Measurements from ENCODE around the gene CLCN7.

CLCN7 gene

DNA sequence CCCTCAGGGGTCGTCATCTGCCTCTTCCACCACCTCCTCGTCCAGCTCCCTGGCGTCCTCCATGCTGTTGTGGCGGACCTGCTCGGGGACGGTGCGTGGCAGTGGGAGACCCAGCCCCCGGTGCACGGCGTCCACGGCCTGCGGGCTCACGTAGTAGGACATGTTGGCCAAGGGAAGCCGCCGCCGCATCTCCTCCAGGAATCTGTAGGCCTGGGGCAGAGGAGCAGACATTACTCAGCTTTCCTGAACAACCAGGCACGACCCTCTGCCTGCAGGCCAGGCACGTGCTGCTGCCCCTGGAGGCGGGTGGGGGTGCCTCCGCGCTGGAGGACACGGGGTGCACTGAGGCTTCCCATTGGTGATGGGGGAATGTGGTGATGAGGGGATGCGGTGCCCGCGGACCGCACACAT, 36.1 kb upstream of the CLCN7 start:
- H3K27ac ChIP-seq (ENCODE audit: low read depth in 2 of 2, low read length in 2 of 2): no peak overlapping the region

DNA sequence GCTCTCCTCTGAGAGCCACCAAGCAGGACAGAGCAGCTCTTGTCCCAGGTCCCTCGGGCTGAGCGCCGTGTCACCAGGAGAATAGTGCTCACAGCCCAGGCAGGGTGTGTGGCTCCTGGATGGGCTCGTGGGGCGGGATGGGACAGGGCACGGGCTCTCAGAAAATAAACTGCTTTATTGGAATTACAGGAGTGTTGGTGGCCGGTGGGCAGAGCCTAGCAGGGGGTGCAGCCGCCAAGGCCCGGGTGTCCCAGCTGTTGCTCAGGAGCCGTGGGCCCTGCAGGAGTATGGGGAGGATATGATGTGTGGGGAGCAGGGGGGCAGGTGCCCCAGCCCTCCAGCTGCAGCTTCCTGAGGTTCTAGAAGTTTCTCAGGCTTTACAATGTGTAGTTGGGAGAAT, 35.4 kb upstream of the CLCN7 start:
- no peaks in the 10 kb centered on the region for H3K4me1 ChIP-seq (ENCODE audit: control insufficient read depth in 2 of 2, insufficient read depth in 2 of 2, low read length in 2 of 2)
- H3K9ac ChIP-seq (ENCODE audit: low read depth in 1 of 2, low read length in 2 of 2): no peak overlapping the region
- H3K4me3 ChIP-seq (ENCODE audit: low read length in 2 of 2): no peak overlapping the region

More for the DNA sequence above, 36.1 kb upstream of the CLCN7 start:
- no peak overlapping the region for H3K9ac ChIP-seq (ENCODE audit: low read depth in 1 of 2, low read length in 2 of 2)
- no peaks in the 10 kb centered on the region for H3K27me3 ChIP-seq (ENCODE audit: control insufficient read depth in 2 of 2, insufficient read depth in 2 of 2, low read length in 2 of 2)
- H3K36me3 ChIP-seq (ENCODE audit: control insufficient read depth in 2 of 2, insufficient read depth in 2 of 2, low read length in 2 of 2): peaks cover 0 to 2% of the 10 kb centered on the region in 2 donors
- no peaks in the 10 kb centered on the region for H3K9me3 ChIP-seq (ENCODE audit: control insufficient read depth in 2 of 2, low read length in 2 of 2)
- no peak overlapping the region for H3K4me3 ChIP-seq (ENCODE audit: low read length in 2 of 2)
- no peaks in the 10 kb centered on the region for H3K4me1 ChIP-seq (ENCODE audit: control insufficient read depth in 2 of 2, insufficient read depth in 2 of 2, low read length in 2 of 2)

DNA sequence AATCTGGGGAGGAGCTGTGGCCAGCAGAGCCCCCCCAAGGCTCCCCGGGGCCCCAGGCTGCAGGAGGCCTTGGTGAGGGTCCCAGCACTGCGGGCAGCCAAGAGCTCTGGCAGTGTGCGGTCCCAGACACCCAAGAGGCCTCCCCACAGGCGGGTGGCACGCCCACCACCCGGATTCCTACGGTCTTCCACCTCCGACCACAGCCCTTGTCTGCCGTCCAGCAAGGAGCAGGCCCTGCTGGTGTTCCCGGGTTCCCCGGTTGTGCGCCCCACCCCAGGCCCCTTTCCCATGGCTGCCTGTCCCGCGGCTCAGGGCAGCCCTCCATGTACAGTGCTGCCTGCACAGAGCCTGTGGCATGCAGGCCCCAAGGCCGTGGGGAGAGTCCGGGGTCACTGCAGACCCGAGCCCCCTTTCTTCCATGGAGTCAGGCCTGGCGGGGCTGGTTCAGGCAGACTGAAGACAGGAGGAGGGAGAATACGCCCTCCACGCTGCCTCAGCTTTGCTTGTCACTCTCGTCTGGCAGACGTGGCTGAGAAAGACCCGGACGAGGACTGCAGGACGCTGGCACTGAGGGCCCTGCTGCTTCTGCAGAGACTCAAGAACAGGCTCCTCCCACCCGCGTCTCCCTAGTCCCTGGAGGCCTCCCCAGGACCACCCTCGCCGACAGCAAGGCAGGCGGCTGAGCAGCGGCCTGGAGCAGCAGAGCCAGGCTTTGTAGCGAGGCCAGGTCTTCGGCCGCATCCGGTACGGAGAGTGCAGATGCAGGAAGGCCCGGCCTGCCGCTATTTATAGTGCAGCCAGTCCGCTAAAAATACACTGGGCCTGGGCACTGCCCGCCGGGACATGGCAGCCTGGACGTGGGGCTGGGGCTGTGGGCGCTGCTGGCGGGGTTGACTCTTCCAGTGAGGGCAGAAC, 34.7 kb upstream of the CLCN7 start:
- Histone ChIP-seq H3K36me3 (ENCODE audit: control insufficient read depth in 2 of 2, insufficient read depth in 2 of 2, low read length in 2 of 2) (peaks cover 2 to 3% of the 10 kb centered on the region in 2 donors), H3K9me3 (ENCODE audit: control insufficient read depth in 2 of 2, low read length in 2 of 2) (no peaks in the 10 kb centered on the region), H3K4me1 (ENCODE audit: control insufficient read depth in 2 of 2, insufficient read depth in 2 of 2, low read length in 2 of 2) (no peaks in the 10 kb centered on the region), H3K4me3 (ENCODE audit: low read length in 2 of 2) (no peak overlapping the region), H3K9ac (ENCODE audit: low read depth in 1 of 2, low read length in 2 of 2) (no peak overlapping the region), H3K27ac (ENCODE audit: low read depth in 2 of 2, low read length in 2 of 2) (no peak overlapping the region), H3K27me3 (ENCODE audit: control insufficient read depth in 2 of 2, insufficient read depth in 2 of 2, low read length in 2 of 2) (no peaks in the 10 kb centered on the region)

More for the DNA sequence above, 35.4 kb upstream of the CLCN7 start:
- Histone ChIP-seq H3K27ac (ENCODE audit: low read depth in 2 of 2, low read length in 2 of 2) (no peak overlapping the region), H3K9me3 (ENCODE audit: control insufficient read depth in 2 of 2, low read length in 2 of 2) (no peaks in the 10 kb centered on the region), H3K27me3 (ENCODE audit: control insufficient read depth in 2 of 2, insufficient read depth in 2 of 2, low read length in 2 of 2) (no peaks in the 10 kb centered on the region), H3K36me3 (ENCODE audit: control insufficient read depth in 2 of 2, insufficient read depth in 2 of 2, low read length in 2 of 2) (peaks cover 0 to 2% of the 10 kb centered on the region in 2 donors)

DNA sequence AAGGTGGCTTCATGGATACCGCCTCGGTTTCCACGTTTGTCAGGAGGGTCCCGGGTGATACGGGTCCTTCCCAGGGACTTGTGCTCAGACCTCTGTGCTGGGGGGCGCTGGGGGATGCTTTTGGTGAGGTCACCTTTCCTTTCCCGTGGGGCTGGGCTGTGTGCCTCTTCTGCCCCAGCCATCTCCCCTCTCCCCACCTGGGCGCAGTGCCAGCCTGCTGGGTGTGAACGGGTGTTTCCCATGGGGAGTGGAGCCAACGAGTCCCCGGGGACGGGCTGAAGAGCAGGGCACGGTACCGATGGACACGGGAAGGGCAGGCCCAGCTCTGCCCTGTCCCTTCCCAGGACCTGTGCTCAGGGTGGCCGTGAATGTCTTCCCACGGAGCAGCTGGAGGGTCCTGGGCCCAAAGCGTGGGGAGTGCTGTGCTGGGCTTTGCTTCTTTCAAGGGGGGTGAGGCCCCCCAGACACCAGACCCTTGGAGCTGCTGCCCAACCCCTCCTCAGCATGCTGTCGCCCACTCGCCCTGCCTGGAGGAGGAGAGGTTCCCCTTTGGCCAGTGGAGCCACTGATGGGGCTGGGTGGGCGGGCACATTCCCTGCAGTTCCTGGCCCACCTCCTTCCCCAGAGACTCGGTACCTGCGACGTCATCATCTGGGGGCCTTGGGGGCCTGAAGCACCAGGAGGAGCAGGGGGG, 33.8 kb upstream of the CLCN7 start:
- Histone ChIP-seq H3K9me3 (ENCODE audit: control insufficient read depth in 2 of 2, low read length in 2 of 2) (no peaks in the 10 kb centered on the region), H3K9ac (ENCODE audit: low read depth in 1 of 2, low read length in 2 of 2) (no peak overlapping the region), H3K4me1 (ENCODE audit: control insufficient read depth in 2 of 2, insufficient read depth in 2 of 2, low read length in 2 of 2) (no peaks in the 10 kb centered on the region), H3K4me3 (ENCODE audit: low read length in 2 of 2) (no peak overlapping the region), H3K27ac (ENCODE audit: low read depth in 2 of 2, low read length in 2 of 2) (no peak overlapping the region), H3K36me3 (ENCODE audit: control insufficient read depth in 2 of 2, insufficient read depth in 2 of 2, low read length in 2 of 2) (peaks cover 2 to 3% of the 10 kb centered on the region in 2 donors), H3K27me3 (ENCODE audit: control insufficient read depth in 2 of 2, insufficient read depth in 2 of 2, low read length in 2 of 2) (no peaks in the 10 kb centered on the region)

DNA sequence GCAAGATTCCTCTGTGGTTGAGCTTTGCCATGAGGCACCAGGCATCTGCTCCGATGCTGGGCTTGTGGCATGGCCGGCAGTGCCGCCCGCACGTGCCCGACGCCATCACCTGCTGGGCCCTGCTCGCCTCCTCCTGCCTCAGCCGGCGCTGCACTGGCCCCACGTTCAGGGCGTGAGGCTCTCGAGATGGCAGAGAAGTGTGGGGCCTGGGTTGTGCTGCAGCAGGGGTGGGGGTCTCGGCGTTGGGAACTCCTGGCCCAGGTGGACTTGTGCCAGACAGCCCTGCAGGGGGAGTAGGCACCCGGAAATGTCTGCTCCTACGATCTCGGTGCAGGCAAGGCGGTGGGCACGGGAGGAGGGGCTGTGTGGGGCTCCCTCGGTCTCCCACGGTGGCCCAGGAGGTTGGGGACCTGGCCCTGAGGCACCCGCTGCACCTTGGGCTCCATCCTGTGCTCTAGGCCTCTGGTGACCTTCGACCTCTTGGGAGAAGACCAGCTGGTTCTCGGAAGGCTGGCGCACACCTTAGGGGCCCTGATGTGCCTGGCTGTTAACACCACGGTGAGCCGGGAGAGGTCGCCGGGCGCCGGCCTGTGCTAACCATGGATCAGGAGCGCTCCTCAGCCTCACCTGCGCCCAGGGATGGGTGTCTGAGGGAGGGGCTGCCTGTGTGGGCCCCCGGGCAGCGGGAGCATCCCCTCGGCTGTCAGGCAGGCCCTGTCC, 31.8 kb upstream of the CLCN7 start:
- Histone ChIP-seq H3K9ac (ENCODE audit: low read depth in 1 of 2, low read length in 2 of 2) (no peak overlapping the region), H3K27ac (ENCODE audit: low read depth in 2 of 2, low read length in 2 of 2) (no peak overlapping the region), H3K4me1 (ENCODE audit: control insufficient read depth in 2 of 2, insufficient read depth in 2 of 2, low read length in 2 of 2) (no peaks in the 10 kb centered on the region), H3K4me3 (ENCODE audit: low read length in 2 of 2) (no peak overlapping the region), H3K36me3 (ENCODE audit: control insufficient read depth in 2 of 2, insufficient read depth in 2 of 2, low read length in 2 of 2) (peaks cover 8 to 17% of the 10 kb centered on the region in 2 donors), H3K27me3 (ENCODE audit: control insufficient read depth in 2 of 2, insufficient read depth in 2 of 2, low read length in 2 of 2) (no peaks in the 10 kb centered on the region), H3K9me3 (ENCODE audit: control insufficient read depth in 2 of 2, low read length in 2 of 2) (no peaks in the 10 kb centered on the region)

DNA sequence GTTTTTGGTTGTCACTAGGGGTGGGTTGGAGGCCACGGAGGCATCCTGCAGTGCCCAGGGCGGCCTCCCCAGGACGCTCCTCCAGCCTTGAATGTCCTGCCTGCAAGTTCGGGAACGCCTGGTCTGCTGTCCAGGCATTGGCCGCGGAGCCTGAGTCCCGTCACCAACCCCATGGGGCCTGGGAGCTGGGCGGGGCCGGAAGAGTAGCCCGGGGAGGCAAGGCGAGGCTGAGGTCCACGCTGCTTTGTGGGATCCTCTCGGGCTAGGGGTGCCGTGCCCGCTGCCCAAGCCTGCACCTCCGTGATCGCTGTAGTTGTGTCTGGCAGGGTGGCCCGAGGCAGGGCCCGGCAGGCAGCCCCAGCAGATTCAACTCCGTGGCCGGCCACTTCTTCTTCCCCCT, 31.1 kb upstream of the CLCN7 start:
- no peak overlapping the region for H3K9ac ChIP-seq (ENCODE audit: low read depth in 1 of 2, low read length in 2 of 2)
- no peaks in the 10 kb centered on the region for H3K4me1 ChIP-seq (ENCODE audit: control insufficient read depth in 2 of 2, insufficient read depth in 2 of 2, low read length in 2 of 2)
- H3K9me3 ChIP-seq (ENCODE audit: control insufficient read depth in 2 of 2, low read length in 2 of 2): no peaks in the 10 kb centered on the region
- no peaks in the 10 kb centered on the region for H3K27me3 ChIP-seq (ENCODE audit: control insufficient read depth in 2 of 2, insufficient read depth in 2 of 2, low read length in 2 of 2)
- peaks cover 6 to 24% of the 10 kb centered on the region in 2 donors for H3K36me3 ChIP-seq (ENCODE audit: control insufficient read depth in 2 of 2, insufficient read depth in 2 of 2, low read length in 2 of 2)
- H3K27ac ChIP-seq (ENCODE audit: low read depth in 2 of 2, low read length in 2 of 2): no peak overlapping the region
- H3K4me3 ChIP-seq (ENCODE audit: low read length in 2 of 2): no peak overlapping the region

DNA sequence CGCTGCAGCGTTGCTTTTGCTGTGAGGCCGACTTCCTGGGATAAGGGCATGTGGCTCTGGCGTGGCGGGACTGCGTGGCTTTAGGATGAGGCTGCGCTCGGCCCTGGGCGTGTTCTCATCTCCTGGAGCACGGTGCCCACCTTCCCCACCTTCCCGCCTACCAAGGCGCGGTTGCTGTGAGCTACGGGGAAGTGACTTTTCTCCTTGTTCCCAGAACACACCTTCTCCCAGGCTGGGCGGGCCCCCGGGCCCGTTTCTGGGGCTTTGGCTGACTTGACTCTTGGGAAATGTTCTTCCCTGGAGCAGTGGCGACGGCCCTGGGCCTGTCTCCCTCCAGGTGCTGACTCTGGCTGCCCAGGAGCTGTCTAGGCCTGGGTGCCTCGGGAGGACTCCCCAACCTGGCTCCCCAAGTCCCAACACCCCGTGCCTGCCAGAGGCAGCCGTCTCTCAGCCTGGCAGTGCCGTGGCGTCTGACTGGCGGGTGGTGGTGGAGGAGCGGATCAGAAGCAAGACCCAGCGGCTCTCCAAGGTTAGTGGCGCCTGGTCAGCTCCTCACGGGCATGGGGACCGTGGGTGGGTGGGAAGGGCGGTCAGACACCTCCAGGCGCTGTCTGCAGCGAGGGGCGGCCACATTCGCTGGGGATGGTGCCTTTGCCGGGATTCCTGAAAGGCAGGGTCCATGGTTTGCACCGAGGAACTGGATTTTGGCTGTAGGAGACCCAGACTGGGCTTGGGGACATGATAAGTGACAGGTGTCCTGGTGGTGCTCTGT, 30.4 kb upstream of the CLCN7 start:
- Histone ChIP-seq H3K27ac (ENCODE audit: low read depth in 2 of 2, low read length in 2 of 2) (no peak overlapping the region), H3K4me3 (ENCODE audit: low read length in 2 of 2) (no peak overlapping the region), H3K4me1 (ENCODE audit: control insufficient read depth in 2 of 2, insufficient read depth in 2 of 2, low read length in 2 of 2) (no peaks in the 10 kb centered on the region), H3K36me3 (ENCODE audit: control insufficient read depth in 2 of 2, insufficient read depth in 2 of 2, low read length in 2 of 2) (peaks cover 6 to 28% of the 10 kb centered on the region in 2 donors), H3K27me3 (ENCODE audit: control insufficient read depth in 2 of 2, insufficient read depth in 2 of 2, low read length in 2 of 2) (no peaks in the 10 kb centered on the region), H3K9me3 (ENCODE audit: control insufficient read depth in 2 of 2, low read length in 2 of 2) (no peaks in the 10 kb centered on the region), H3K9ac (ENCODE audit: low read depth in 1 of 2, low read length in 2 of 2) (no peak overlapping the region)

DNA sequence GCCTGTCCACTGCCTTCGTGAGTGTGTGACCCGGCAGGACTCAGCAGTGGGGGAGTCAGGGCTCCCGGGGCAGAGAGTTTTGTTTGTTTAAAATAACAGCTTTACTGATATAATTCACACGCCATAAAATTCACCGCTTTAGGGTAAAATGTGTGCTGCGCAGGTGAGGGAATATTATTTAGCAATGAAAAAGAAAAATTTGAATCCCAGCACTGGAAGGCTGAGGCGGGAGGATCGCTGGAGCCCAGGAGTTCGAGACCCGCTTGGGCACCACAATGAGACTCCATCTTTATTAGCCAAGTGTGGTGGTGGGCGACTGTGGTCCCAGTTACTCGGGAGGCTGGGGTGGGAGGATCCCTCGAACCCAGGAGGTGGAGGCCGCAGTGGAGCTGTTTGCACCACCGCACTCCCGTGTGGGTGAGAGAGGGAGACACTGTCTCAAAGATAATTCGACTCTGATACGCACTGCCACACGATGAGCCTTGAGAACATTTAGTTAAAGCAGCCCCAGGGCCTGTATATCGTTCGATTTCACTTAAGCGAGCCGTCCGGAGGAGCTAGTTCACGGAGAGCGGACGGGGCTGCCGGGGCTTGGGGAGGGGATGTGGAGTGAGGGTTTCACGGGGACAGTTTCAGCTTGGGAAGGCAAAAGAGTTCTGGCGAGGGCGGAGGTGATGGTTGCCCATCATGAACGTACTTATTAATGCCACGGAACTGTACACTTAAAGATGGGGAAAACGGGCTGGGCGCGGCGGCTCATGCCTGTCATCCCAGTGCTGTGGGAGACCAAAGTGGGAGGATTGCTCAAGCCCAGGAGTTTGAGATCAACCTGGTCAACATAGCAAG, 28.5 kb upstream of the CLCN7 start:
- H3K27ac ChIP-seq (ENCODE audit: low read depth in 2 of 2, low read length in 2 of 2): no peak overlapping the region
- H3K27me3 ChIP-seq (ENCODE audit: control insufficient read depth in 2 of 2, insufficient read depth in 2 of 2, low read length in 2 of 2): no peaks in the 10 kb centered on the region
- no peak overlapping the region for H3K4me3 ChIP-seq (ENCODE audit: low read length in 2 of 2)
- H3K36me3 ChIP-seq (ENCODE audit: control insufficient read depth in 2 of 2, insufficient read depth in 2 of 2, low read length in 2 of 2): peaks cover 6 to 36% of the 10 kb centered on the region in 2 donors
- H3K9me3 ChIP-seq (ENCODE audit: control insufficient read depth in 2 of 2, low read length in 2 of 2): no peaks in the 10 kb centered on the region
- no peaks in the 10 kb centered on the region for H3K4me1 ChIP-seq (ENCODE audit: control insufficient read depth in 2 of 2, insufficient read depth in 2 of 2, low read length in 2 of 2)
- H3K9ac ChIP-seq (ENCODE audit: low read depth in 1 of 2, low read length in 2 of 2): no peak overlapping the region
